Brain pericyte (primary cell): ENCODE results near the gene CCDC9.
A peak's percentile ranks its signal among the peaks of the same experiment; 100 is the strongest.
"Not testable (repeated sequence)": the region's sequence is repeated elsewhere in the genome, so short reads cannot be mapped to it uniquely, and the experiment has no call there.

Experiments
- DNase-seq: peaks from one replicate; pipeline ENCODE4 v3.0.0-alpha.2; 2012; ENCODE audit warnings: low read depth, low spot score

CCDC9 gene

DNA sequence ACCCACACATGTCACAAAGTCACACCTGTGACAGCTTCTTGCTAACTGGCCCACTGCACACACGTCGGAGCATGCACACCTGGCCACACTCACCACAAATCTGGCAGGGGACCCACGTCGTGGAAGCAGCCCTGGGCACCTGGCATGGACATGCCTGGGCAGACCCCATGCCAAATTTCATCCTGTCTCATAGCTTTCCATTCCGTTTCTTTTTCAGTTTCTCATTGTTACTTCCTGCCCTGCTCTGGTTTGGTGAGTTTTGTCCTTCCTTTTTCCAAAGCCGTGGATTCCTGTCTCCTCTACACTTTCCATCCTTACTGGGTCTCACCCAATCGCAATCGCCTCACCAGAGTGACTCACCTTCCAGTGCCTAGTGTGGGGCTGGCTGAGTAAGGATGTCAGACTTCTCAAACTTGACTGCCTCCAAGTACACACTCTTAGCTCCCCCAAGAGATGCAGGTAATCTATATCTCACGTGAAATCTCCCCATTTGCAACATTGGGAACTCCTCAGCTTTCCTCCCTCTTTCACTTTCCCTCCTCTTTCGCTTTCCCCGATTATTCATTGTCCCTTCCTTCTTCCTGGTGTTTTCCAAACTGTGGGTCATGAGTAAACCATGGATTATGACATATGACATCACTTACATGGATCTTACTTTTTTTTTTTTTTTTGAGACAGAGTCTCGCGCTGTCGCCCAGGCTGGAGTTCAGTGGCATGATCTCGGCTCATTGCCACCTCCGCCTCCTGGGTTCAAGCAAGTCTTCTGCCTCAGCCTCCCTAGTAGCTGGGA is 23.7 kb upstream of the CCDC9 start:
- DNase-seq = no peak

DNA sequence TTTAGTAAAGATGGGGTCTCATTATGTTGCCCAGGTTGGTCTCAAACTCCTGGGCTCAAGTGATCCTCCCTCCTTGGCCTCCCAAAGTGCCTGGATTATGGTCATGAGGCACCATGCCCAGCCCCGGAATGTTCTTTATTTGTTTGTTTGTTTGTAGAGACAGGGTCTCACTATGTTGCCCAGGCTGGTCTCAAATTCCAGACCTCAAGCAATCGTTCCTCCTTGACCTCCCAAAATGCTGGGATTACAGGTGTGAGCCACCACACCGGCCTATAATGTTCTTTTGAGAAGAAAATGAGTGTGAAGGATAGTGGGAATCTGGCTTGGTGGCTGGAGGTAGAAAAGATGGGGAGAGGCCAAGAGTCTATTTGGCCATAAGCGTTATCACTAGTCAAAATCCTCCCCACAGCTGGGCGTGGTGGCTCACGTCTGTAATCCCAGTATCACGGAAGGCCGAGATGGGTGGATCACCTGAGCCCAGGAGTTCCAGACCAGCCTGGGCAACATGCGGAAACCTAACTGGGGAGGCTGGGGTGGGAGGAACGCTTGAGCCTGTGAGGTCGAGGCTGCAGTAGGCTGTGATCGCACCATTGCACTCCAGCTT is 20.2 kb upstream of the CCDC9 start:
- no peak for DNase-seq

DNA sequence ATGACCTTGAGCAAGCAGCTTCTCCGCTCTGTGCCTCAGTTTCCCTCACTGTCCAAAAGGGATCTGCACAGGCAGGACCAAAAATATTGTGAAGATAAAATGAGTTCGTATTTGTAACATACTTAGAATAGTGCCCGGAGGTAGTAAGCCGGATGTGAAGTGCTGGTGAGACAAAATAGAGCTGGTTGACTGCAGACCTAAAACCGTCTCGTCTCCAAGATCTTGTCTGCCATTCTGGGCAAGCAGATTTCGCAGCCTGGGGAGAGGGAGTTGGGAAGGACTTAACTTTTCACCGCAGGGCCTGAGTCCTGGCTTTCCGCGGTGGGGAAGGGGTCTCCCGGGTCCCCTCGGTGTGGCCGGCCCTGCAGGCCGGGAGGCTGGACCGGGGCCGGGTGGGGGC is 17.2 kb upstream of the CCDC9 start:
- DNase-seq = no peak

DNA sequence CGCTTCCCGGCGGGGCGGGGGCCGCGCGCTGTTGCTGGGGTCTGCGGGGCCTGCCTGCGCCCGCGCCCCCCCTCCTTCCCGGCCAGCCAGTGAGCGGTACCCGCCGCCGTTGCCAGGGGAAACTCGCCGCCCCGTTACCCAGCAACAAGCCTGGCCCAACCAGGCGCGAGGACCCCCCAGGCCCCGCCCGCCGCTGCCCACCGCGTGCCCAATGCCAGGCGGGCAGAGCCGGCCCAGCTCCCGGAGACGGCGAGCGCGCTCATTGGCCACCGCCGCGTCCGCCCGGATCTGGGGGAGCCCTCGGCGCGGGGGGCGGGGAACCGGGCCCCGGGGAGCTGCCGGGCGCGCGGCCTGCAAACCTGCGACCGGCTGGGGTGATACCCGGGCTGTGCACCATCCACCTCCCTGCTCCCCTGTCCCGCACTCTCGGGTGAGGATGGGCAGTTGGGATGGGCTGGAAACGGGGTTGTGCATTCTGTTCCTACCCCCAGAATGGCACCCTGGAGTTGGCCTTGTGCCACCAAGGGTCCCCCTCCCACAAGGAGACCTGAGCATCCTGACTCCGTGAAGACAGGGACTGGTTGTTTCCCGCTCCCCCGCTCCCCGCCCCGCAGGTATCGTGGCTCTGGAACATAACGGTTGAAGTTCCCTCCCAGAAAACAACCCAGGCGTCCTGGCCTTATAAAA is 16.6 kb upstream of the CCDC9 start:
- no peak for DNase-seq

DNA sequence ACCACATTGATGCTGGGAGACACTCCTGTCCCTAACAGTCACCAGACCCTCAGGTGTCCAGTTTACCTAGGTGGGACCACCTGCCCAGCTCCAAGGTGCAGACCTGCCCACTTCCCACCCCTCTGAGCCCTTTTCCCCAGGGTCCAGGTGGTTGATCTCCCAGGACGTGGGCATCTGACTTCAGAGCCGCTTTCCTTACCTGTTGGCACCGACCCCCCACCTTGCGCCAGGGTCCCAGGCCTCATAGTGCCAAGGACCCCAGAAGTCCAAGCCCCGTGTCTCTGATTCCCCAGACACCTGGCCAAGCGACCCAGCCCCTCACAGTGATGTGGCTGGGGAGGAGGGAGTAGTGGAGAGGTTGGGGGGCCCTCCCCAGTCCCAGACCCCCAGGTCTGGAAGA is 15.8 kb upstream of the CCDC9 start:
- no peak for DNase-seq

DNA sequence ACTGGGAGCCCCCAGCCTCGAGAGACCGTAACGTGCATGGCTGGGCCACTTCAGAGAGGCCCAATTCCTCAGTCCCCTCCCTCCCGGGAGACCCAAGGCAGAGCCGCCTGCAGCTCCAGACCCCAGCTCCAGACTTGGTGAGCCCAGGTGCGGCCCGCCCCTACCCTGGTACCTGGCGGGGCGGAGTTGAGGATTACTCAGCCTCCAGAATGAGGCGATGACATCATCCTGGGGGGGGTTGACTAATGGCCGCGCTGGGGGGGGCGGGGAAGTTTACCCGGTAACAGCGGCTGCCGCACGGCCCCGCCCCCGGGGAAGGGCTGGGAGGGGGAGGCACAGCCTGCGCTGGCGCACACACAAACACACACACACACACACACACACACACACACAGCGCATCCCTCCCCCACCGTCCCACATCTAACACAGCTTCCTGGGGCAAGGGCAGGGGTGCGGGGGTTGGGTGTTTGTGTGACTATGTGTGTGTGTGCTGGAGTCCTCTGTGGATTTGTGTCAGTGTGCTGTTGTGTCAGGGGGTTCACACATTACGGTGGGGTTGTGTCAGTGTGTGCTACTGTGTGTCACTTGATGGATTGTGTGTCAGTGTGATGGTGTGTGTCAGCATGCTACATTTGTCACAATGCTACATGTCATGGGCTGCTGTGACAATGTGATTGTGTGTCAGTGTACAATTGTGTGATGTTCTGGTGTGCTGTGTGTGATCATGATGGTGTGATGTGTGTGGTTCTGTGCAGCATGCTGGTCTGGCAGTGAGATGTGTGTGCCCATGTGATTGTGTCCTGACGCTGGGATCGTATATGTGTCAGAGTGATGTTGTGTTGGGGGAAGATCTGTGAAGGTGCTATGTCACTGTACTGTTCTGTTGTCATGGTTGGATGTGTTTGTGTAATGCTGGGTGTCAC is 15.1 kb upstream of the CCDC9 start:
- DNase-seq = no peak

DNA sequence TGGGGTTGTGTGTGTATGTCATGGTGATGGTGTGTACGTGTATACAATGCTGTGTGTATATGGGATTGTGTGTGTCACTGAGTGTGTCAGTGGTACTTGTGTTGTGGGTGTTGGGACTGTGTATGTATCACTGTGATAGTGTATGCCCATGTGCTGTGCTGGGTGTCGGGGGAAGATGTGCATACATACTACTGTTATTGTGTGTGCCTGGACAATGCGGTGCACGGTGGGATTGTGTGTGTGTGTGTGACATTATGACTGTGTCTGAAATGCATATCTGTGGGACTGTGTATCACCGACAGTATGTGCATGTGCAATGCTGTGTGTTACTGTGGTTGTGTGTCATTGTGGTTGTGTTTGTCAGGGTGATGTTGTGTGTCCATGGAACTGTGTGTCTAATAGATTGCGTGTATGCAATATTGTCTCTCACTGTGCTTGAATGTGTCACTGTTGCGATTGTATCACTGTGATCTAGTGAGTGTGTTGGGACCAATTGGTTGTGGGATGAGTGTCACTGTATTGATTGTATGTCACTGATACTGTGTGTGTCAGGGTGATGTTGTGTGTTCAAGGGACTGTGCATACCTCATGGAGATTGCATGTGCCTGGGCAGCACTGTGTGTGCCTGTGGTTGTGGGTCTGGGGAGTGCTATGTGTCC is 14.3 kb upstream of the CCDC9 start:
- DNase-seq = no peak

DNA sequence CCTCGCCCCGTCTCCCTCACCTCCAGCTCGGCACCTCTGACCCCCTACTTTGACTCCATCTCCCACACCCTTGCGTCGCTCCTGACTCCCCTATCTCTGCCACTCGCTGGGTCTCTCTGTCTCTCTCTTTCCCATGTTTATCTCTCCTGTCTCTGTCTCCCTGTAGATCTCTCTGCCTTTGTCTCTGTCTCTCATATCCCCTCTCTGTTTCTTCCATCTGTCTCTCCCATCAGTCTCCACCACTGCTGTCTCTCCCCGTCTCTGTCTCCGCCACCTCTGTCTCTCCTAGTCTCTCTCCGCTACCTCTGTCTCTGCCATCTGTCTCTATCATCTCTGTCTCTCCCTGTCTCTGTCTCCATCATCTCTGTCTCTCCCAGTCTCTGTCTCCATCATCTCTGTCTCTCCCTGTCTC is 13.0 kb upstream of the CCDC9 start:
- no peak for DNase-seq

DNA sequence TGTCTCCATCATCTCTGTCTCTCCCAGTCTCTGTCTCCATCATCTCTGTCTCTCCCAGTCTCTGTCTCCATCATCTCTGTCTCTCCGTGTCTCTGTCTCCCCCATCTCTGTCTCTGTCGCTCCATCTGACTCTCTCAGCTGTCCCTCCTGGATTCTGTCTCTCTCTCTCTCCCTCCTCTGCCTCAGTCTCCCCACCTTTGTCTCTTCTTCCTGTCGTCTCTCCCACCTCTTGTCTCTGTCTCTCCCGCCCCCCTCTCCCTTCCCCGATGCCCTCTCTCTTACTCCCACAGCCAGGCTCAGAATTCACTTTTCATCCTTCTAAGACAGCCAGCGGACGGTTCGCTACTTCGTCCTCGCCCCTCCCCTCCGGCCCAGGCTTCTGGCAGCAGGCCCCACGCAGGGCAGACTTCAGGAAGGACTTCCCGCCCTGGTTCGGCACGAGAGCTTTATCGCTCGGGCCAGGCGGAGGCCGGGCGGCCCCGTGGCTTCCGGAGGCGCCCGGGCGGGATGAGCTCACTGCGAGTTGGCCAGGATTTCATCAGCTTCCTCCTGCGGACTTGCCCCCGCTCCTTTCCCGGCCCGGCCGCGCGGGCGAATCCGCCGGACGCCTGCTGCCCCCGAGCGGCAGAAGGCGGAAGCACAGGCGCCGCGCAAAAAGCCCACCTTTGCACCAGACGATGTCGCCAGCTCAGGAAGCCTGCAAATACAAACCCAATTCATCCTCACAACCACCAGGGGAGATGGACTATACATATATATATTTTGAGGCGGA is 12.4 kb upstream of the CCDC9 start:
- DNase-seq = peak; percentile 82

DNA sequence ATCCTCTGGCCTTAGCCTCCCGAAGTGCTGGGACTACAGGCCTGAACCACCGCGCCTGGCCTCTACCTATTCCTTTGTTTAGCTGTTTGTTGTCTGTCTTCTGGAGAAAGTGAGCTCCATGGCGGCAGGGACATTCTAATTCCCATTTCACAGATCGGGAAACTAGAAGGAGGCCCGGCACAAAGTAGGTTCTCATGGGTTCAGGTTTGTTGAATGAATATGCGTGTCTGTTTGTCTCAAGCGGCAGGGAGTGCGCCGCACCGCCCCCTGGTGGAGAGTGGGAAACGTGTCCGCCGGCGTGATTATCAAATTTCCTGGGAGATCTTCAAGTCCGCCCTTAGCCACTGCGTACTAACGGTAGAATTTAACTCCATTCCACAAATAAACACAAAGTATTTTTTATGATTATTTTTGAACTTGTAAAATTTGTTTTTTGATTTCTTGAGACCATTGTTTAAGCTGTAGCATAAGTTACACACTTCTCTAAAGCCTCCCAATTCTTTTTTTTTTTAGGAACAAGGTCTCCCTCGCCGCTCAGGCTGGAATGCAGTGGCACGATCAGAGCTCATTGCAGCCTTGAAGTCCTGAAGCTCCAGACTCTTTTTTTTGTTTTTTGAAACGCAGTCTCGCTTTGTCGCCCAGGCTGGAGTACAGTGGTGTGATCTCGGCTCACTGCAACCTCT is 8.9 kb upstream of the CCDC9 start:
- DNase-seq = no peak

DNA sequence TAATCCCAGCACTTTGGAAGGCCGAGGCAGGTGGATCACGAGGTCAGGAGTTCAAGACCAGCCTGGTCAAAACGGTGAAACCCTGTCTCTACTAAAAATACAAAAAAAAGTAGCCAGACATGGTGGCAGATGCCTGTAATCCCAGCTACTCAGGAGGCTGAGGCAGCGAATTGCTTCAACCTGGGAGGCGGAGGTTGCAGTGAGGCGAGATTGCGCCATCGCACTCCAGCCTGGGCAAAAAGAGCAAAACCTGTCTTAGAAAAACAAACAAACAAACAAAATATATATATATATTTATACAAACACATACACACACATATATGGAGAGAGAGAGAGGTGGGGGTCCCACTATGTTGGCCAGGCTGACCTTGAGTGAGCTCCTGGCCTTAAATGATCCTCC is 3.3 kb upstream of the CCDC9 start:
- not testable (repeated sequence) for DNase-seq

DNA sequence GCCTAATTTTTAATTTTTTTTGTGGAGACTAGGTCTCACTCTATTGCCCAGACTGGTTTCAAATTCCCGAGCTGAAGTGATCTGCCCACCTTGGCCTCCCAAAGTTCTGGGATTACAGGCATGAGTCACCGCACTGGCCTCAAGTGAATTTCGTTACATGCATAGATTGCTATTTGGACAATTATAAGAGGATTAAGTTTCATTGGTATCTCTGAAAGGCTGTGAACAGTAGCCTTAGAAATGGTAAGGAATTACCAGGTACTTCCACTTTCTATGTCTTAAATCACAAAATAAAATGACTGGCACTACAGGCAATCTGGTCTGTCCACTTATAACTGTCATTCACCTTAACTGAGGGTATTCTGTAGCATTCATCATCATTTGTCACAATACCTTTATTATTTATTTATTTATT is 2.9 kb upstream of the CCDC9 start:
- no peak for DNase-seq

DNA sequence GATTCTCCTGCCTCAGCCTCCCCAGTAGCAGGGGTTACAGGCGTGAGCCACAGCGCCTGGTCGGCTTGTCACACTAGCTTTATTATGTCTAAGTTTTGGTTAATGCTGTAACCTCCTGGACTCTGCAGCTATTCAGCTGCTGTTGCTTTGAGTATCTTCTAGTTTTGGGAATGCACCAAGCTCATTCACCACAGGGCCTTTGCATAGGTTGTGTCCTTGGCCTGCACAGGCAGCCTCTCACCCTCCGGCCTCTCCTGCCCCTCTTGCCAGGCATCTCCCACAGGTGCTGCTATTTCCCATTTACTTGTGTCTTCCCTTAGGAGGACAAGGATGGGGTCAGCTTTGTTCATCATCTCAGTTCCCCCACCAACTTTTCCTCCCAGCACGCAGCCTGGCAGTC is 2.4 kb upstream of the CCDC9 start:
- no peak for DNase-seq

DNA sequence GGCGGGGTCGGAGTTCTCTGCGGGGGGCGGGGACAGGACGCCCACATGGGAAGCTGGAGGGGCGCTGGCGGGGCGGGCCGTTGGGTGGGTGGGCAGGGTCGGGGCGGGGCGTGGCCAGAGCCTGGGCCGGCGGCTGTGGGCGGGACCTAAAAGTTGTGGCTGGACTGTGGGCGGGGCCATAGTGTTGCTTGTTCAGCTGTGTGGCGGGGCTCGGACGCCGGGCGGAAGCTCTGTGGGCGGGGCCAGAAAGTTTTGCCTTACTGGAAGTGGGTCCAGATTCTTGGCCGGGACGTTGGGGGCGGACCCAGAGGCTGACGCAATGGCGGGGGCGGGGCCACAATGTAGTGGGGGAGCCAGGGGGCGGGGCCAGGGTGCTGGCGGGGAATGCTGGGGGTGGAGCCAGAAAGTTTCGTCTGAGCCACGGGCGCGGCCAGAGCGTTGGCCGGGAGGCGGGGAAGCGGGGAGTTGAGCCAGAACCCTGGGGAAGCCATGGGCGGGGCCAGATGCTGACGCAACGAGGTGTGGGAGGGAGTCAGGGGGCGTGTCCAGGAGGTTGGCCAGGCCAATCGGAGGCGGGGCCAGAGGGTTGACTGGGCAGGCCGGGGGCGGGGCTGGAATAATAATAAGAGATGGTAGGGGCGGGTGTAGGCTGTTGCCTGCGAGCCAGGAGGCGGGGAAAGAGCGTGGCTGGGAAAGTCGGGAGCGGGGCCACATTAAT is 527 bp downstream of the CCDC9 start:
- peak; percentile 97 for DNase-seq

DNA sequence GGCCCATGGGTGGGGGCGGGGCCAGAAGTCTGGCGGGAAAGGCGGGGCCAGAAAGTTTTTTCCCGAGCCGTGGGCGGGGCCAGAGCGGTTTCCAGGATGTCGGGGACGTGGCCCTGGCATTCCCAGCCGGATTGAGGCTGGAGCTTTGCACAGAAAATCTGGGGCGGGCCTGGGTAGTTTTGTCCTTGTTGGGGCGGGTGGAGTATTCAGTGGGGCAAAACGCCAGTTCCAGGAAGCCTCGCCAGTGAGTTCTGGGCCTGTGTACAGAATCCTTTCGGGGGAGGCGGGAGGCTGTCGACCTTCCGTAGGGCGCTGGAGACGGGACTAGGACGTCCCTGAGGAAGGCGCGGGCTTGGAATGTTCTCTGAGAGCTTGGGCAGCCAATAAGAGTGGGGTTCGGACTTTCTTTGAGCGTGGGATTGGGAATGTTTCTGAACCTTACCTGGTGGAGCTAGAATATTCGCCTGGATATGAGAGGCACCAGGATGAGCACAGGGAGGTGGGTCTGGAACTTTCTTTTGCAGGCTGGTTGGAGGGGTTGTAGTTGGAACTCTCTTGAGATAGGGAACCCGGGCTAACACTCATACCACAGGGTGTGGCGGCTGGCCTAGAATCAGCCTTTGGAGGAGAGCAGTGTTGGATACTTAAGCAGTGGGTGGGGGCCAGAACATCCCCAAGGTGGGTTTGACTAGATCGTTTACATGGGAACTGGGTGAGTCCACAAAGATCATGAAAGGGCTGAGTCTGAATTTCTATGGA is 1.3 kb downstream of the CCDC9 start:
- no peak for DNase-seq

DNA sequence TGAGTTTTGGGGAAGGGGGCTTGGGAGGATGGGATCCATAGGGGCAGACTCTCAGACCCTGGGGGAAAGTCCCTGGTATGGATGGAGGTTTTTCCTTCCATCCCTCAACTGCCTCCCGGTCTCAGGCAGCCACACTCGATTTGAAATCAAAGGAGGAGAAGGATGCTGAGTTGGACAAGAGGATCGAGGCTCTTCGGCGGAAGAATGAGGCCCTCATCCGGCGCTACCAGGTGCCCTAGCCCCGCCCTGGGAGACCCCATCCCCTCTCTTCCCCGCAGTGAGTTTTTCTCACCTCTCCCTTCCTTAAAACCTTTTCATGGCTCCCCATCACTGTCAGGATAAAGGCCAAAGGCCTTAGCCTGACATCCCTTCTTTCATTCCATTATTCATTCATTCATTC is 2.1 kb downstream of the CCDC9 start:
- no peak for DNase-seq

DNA sequence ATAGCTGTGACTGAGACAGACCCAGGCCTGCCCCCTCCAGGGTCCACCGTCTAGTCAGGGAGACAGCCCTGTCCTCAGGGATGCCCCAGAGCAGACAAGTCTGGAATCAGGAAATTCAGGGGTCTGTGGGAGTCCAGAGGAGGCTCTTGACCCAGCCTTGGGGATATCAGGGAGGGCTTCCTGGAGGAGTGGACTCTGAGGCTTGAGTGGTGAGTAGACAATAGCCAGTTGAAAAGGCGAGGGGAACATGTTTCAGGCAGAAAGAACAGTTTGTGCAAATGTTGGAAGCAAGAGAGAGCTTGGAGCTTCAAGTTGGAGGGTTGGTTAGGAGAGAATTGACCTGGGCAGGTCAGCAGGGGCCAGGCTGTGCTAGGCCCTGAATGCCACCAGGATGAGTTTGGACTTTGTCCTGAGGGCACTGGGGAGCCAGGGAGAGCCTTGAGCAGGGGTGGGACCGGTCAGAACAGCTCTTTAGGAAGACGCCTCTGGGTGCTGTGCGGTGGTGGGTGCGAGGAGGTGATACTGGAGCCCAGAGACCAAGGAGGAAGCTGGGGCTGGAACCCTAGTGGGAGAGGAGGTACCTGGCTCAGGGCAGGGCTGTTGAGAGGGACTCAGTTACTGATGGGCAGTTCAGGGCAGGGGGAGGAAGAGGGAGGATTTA is 2.7 kb downstream of the CCDC9 start:
- DNase-seq = no peak

DNA sequence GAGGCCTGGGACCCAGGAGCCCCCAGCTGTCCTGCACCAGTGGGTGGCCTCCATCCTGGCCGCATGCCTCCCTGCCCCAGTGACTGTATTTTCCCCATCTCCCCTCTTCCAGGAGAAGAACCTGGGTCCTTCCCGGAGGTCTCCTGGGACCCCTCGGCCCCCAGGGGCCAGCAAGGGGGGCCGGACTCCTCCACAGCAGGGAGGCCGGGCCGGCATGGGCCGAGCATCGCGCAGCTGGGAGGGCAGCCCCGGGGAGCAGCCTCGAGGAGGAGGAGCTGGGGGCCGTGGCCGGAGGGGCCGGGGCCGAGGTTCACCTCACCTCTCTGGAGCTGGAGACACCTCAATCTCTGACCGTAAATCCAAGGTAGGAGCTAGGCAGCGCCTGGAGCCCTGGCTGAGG is 4.2 kb downstream of the CCDC9 start:
- no peak for DNase-seq
